ENCODE measurements around the gene HPCAL1. TPM values are rescaled to one million over a fixed set of nuclear protein-coding genes. Genes with fewer than 3 reads are reported as not detected.

The HPCAL1 gene
- total and polyA plus RNA-seq, 2 experiments from 2014 or later, result 58.9 to 65.4 TPM

DNA sequence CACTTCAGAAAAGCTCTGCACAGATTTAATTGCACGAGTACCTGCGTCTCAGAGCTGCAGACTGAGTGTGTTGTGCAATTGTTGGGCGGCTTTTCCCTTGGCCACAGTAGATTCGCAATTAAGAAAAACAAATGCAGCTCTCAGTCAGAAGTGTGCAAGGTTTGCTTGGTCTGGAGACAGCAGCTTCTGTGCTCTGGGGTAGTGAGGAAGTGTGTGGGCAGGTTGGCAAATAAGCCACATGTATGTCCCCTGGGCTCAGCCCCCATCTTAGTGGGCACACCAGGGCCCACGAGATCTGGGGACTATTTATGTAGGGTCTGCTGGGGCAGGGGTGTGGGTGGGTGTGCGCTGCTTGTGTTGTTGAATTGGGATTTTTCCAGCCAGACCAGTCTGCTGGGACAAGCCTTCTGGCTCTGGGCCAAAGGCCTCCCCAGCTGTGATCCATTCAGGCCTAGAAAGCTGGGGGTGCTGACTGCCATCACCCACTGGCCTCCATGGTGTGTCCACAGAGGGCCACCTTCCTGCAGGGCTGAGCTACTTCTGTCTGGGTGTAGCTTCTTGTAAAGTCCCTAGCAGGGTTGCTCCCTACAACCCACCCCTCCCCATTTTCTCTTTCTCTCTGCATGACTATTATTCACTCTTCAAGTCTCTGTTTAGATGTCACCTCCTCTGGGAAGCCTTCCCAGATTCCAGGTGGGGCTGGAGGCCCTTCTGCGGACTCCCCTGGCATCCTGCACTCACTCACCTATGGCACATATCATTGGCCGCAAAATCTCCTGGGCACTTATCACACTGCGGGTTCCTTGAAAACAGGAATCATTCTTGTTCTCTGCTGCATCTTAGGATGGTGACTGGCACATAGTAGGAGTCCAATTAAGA, 77.6 kb downstream of the HPCAL1 start:
- TF ChIP-seq EZH2 (IDR thresholded peaks at IDR 0.05; ENCODE audit: insufficient read depth, poor library complexity, severe bottlenecking), result no peak
- TF ChIP-seq EZH2phosphoT487 (IDR thresholded peaks at IDR 0.05; ENCODE audit: insufficient read depth, low read depth), result no peak
- no peak overlapping the region for H2AFZ ChIP-seq
- H3K9me3 ChIP-seq (ENCODE audit: low read depth), result no peaks in the 10 kb centered on the region
- H3K27ac ChIP-seq, result no peak overlapping the region
- no peaks in the 10 kb centered on the region for H3K36me3 ChIP-seq (ENCODE audit: low read depth)
- no peaks in the 10 kb centered on the region; the same call in 1 of the 2 replicates for H4K20me1 ChIP-seq (ENCODE audit: insufficient read depth)
- H3K9me2 ChIP-seq (ENCODE audit: insufficient read depth), result no peaks in the 10 kb centered on the region
- in situ Hi-C loops (cut with MboI), result no loop called here
- H3K4me1 ChIP-seq (ENCODE audit: insufficient read depth), result peaks cover under 1% of the 10 kb centered on the region; the same call in 1 of the 2 replicates
- H3K27me3 ChIP-seq (replicated peaks; ENCODE audit: insufficient read depth), result no peaks in the 10 kb centered on the region
- H3F3A ChIP-seq (ENCODE audit: insufficient read depth), result no peaks in the 10 kb centered on the region
- no peak overlapping the region for H3K9ac ChIP-seq
- no peak overlapping the region for H3K4me3 ChIP-seq
- H3K4me2 ChIP-seq (ENCODE audit: unreplicated experiment), result no peak overlapping the region
- peak; percentile 11 for DNase-seq
- 73 to 74% methylated on average over 9 of the region's 9 CpGs for WGBS, 2 experiments (ENCODE audit: low coverage in 1 of 2, low lambda C conversion rate in 2 of 2, missing lambda C conversion rate in 2 of 2)
- H3K79me2 ChIP-seq (ENCODE audit: insufficient read depth), result peaks cover 17% of the 10 kb centered on the region

DNA sequence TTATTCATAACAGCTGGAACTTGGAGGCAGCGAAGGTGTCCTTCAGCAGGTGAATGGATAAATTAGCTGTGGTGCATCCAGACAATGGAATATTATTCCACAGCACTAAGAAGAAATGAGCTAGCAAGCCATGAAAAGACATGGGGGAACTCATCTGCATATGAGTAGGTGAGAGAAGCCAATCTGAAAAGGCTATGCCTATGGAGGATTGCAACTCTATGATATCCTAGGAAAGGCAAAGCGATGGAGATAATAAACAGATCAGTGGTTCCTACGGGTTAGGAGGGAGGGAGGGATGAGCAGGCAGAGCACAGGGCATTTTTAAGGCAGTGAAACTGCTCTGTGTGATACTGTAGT, 79.3 kb downstream of the HPCAL1 start:
- H3F3A ChIP-seq (ENCODE audit: insufficient read depth), result no peaks in the 10 kb centered on the region
- no peak overlapping the region for H3K27ac ChIP-seq
- H3K9me2 ChIP-seq (ENCODE audit: insufficient read depth), result no peaks in the 10 kb centered on the region
- H3K27me3 ChIP-seq (replicated peaks; ENCODE audit: insufficient read depth), result no peaks in the 10 kb centered on the region
- TF ChIP-seq EZH2phosphoT487 (IDR thresholded peaks at IDR 0.05; ENCODE audit: insufficient read depth, low read depth), result no peak
- H3K9me3 ChIP-seq (ENCODE audit: low read depth), result no peaks in the 10 kb centered on the region
- no peaks in the 10 kb centered on the region for H3K36me3 ChIP-seq (ENCODE audit: low read depth)
- in situ Hi-C loops (cut with MboI), result no loop called here
- H2AFZ ChIP-seq, result no peak overlapping the region
- peaks cover 14% of the 10 kb centered on the region for H3K4me1 ChIP-seq (ENCODE audit: insufficient read depth)
- peaks cover 33% of the 10 kb centered on the region for H3K79me2 ChIP-seq (ENCODE audit: insufficient read depth)
- no peak overlapping the region for H3K4me2 ChIP-seq (ENCODE audit: unreplicated experiment)
- 97 to 99% methylated on average over 3 of the region's 3 CpGs for WGBS, 2 experiments (ENCODE audit: low coverage in 1 of 2, low lambda C conversion rate in 2 of 2, missing lambda C conversion rate in 2 of 2)
- DNase-seq, result no peak
- H4K20me1 ChIP-seq (ENCODE audit: insufficient read depth), result no peaks in the 10 kb centered on the region; the same call in 1 of the 2 replicates
- H3K4me3 ChIP-seq, result no peak overlapping the region
- no peak overlapping the region for H3K9ac ChIP-seq

DNA sequence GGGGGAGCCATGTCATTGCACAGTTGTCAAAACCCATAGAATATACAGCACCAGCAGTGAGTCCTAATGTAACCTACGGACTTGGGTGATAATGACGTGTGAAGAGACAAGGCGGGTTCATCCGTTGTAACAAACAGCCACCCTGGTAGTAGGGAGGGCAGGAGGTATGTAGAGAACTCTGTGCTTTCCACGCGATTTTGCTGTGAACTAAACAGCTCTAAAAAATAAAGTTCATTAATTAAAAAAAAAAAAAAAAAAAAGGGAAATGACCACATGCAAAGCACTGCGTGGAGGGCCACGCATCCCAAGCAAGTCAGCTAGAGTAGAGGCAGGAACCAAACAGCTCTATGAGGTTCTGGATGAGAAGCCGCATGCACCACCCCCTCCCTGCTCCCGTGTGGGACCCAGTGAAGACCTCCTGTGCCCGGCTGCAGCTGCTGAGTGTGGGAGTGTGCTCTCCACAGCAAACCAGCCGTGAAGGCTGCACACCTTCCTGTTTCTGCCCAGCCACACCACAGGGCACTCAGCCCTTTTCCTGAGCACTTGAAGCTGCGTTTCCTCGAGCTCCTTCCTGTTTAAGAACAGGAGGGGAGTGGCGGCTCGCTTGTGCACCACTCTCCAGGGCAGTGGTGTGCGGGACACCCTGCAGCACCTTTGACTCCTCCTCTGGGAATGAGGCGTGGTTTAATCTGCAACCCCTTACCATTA, 79.8 kb downstream of the HPCAL1 start:
- in situ Hi-C loops (cut with MboI), result no loop called here
- no peak overlapping the region for H2AFZ ChIP-seq
- no peaks in the 10 kb centered on the region for H3K27me3 ChIP-seq (replicated peaks; ENCODE audit: insufficient read depth)
- H3K4me3 ChIP-seq, result no peak overlapping the region
- DNase-seq, result no peak
- H3F3A ChIP-seq (ENCODE audit: insufficient read depth), result no peaks in the 10 kb centered on the region
- H3K9ac ChIP-seq, result no peak overlapping the region
- H3K9me2 ChIP-seq (ENCODE audit: insufficient read depth), result no peaks in the 10 kb centered on the region
- no peaks in the 10 kb centered on the region for H3K9me3 ChIP-seq (ENCODE audit: low read depth)
- H4K20me1 ChIP-seq (ENCODE audit: insufficient read depth), result no peaks in the 10 kb centered on the region; the same call in 1 of the 2 replicates
- H3K79me2 ChIP-seq (ENCODE audit: insufficient read depth), result peaks cover 38% of the 10 kb centered on the region
- no peak overlapping the region for H3K27ac ChIP-seq
- WGBS, 2 experiments (ENCODE audit: low coverage in 1 of 2, low lambda C conversion rate in 2 of 2, missing lambda C conversion rate in 2 of 2), result 87 to 89% methylated on average over 18 of the region's 18 CpGs
- H3K36me3 ChIP-seq (ENCODE audit: low read depth), result no peaks in the 10 kb centered on the region
- no peak overlapping the region for H3K4me2 ChIP-seq (ENCODE audit: unreplicated experiment)
- H3K4me1 ChIP-seq (ENCODE audit: insufficient read depth), result peaks cover 14% of the 10 kb centered on the region
- TF ChIP-seq EZH2phosphoT487 (IDR thresholded peaks at IDR 0.05; ENCODE audit: insufficient read depth, low read depth) (no peak), EZH2 (IDR thresholded peaks at IDR 0.05; ENCODE audit: insufficient read depth, poor library complexity, severe bottlenecking) (no peak)

GRCh38 chr2:10383960-10384734, 81.4 kb downstream of the HPCAL1 start:
- Histone ChIP-seq H3K4me3 (no peak overlapping the region), H4K20me1 (ENCODE audit: insufficient read depth) (no peaks in the 10 kb centered on the region; the same call in 1 of the 2 replicates), H3K4me1 (ENCODE audit: insufficient read depth) (peaks cover 17% of the 10 kb centered on the region), H3K4me2 (ENCODE audit: unreplicated experiment) (no peak overlapping the region), H3K27me3 (replicated peaks; ENCODE audit: insufficient read depth) (no peaks in the 10 kb centered on the region), H3K9ac (no peak overlapping the region), H2AFZ (no peak overlapping the region), H3K9me3 (ENCODE audit: low read depth) (no peaks in the 10 kb centered on the region), H3K9me2 (ENCODE audit: insufficient read depth) (no peaks in the 10 kb centered on the region), H3K27ac (no peak overlapping the region), H3F3A (ENCODE audit: insufficient read depth) (0 out of 2 replicates have a peak, but pooled peaks cover under 1% of the 10 kb centered on the region), H3K36me3 (ENCODE audit: low read depth) (no peaks in the 10 kb centered on the region), H3K79me2 (ENCODE audit: insufficient read depth) (peaks cover 38% of the 10 kb centered on the region)
- TF ChIP-seq EZH2 (IDR thresholded peaks at IDR 0.05; ENCODE audit: insufficient read depth, poor library complexity, severe bottlenecking) (no peak), EZH2phosphoT487 (IDR thresholded peaks at IDR 0.05; ENCODE audit: insufficient read depth, low read depth) (no peak)
- in situ Hi-C loops (cut with MboI), result no loop called here
- WGBS, 2 experiments (ENCODE audit: low coverage in 1 of 2, low lambda C conversion rate in 2 of 2, missing lambda C conversion rate in 2 of 2), result 75 to 77% methylated on average over 8 of the region's 8 CpGs
- DNase-seq, result no peak
